ENCODE measurements around the gene SNED1.

SNED1 gene

GRCh38 chr2:240960309-240960970, 38.0 kb upstream of the SNED1 start:
- no peak for DNase-seq (ENCODE audit: low read depth in 2 of 2)

DNA sequence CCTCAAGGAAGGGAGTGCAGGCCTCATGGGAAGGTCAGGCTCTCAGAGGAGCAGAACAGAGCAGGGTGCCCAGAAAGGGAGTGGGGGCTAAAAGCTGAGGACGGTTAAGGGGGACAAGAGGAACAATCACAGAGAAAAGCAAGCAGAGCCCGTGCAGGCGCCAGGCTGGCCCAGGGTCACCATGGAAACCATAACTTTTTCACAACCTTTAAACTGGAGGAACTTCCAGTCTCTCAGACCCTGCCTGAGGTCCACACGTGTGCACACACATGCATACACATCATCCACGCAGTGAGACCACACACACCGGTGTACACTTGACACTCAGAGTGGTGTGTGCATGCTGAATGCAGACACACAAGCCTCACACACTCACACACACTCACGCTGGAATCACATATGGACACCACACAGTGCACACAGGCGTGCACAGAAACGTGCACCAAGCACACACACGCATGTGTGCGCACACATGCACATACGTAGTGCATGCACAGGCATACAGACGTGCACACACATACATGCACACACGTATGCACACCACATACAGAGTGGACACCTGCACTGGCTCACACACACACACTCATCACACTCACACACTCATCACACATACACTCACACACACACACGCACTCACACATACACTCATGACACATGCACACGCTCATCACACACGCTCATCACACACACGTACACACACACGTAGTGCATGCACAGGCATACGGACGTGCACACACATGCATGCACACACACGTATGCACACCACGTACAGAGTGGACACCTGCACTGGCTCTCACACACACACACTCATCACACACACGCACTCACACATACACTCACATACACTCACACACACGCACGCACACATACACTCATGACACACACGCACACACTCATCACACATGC, 37.2 kb upstream of the SNED1 start:
- no peak for DNase-seq (ENCODE audit: low read depth in 2 of 2)

DNA sequence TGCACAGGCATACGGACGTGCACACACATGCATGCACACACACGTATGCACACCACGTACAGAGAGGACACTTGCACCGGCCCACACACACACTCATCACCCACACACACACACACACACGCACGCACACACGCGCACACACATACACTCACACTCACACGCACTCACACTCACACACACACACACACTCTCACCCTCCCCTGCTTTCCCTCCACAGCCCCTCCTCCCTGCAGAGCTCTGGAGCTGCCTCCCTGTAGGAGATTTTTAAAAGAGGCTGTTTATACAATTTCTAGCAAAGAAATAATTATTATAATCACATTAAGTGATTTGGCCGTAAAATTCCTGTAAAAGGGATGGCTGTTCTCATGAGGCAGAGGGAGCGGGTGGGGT, 36.5 kb upstream of the SNED1 start:
- no peak for DNase-seq (ENCODE audit: low read depth in 2 of 2)

- DNase-seq (ENCODE audit: low read depth in 2 of 2), result no peak
These were observed 35.9 kb upstream of the SNED1 start for GRCh38 chr2:240962300-240963064.

DNA sequence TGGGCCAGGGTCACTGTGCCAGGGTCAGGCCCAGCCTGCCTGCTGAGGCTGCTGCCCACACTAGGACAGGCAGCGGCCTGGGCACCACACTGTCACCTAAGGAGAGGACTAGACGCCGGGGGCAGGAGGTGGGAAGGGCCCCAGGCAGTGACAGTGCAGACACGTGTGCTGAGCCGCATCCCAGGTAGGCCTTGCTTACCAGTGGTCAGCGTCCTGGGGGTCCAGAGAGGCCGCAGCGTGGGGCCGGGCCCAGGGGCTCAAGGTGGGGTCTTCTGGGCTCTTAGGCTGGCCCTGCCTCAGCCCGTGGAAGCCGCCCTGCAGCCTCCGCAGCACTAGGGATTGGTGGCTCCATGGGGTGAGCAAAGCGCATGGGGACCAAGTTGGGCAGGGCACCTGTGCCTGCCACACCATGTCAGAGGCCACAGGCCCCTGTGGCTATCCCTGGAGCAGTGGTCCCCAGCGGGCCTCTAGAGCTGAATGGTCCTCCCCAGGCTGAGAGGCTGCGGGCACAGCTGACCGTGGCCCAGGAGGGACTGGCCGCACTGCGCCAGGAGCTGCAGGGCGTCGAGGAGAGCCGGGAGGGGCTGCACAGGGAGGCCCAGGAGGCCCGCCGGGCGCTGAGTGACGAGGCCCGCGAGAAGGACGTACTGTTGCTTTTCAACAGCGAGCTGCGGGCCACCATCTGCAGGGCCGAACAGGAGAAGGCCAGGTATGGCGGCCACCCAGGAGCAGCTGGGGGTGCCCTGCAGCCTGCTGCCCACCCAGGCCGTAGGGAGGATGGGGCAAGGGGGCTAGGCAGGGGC, 35.2 kb upstream of the SNED1 start:
- DNase-seq (ENCODE audit: low read depth in 2 of 2), result no peak

- DNase-seq (ENCODE audit: low read depth in 2 of 2), result no peak
These were observed 34.3 kb upstream of the SNED1 start for GRCh38 chr2:240963868-240964703.

- DNase-seq (ENCODE audit: low read depth in 2 of 2), result no peak
These were observed 33.6 kb upstream of the SNED1 start for GRCh38 chr2:240964704-240965295.

DNA sequence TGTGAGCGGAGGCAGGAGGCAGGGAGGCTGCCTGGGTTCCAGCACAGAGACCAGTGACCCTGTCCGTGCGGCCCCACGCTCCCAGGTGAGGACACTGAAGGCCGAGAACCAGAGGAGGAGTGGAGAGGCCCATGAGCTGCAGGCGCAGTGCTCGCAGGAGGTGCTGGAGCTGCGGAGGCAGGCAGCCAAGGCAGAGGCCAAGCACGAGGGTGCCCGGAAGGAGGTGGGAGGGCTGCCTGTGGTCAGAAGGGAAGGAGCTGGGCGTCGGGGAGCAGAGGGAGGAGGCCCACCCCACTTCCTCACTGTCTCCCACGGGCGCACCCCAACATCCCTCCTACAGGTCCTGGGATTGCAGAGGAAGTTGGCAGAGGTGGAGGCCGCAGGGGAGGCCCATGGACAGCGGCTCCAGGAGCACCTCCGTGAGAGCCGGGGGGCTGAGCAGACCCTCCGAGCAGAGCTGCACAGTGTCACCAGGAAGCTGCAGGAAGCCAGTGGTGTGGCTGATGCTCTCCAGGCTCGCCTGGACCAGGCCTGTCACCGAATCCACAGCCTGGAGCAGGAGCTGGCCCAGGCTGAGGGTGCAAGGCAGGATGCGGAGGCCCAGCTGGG, 33.0 kb upstream of the SNED1 start:
- no peak for DNase-seq (ENCODE audit: low read depth in 2 of 2)

- no peak for DNase-seq (ENCODE audit: low read depth in 2 of 2)
These were observed 32.4 kb upstream of the SNED1 start for GRCh38 chr2:240965905-240966456.

DNA sequence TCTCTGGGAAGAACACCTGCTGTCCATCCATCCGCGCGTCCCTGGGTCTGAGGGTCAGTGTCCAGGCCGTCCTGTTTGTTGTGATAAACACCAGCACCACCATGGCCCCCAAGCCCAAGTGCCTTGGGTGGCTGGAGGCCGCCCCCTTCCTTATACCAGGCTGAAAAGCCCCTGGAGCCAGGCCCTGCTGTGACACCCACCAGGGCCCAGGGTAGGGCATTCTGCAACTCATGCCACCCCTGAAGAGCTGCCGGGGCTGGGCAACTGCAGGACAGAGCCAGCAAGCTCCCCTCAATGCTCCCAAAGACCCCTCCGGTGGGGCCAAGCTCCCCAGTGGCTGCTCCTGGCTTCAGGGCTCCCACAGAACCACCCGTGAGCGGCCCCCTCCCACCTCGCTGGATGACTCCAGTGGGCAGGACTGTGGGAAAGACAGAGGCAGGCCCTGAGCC, 31.9 kb upstream of the SNED1 start:
- DNase-seq (ENCODE audit: low read depth in 2 of 2), result no peak

- no peak for DNase-seq (ENCODE audit: low read depth in 2 of 2)
These were observed 31.3 kb upstream of the SNED1 start for GRCh38 chr2:240966906-240967680.

DNA sequence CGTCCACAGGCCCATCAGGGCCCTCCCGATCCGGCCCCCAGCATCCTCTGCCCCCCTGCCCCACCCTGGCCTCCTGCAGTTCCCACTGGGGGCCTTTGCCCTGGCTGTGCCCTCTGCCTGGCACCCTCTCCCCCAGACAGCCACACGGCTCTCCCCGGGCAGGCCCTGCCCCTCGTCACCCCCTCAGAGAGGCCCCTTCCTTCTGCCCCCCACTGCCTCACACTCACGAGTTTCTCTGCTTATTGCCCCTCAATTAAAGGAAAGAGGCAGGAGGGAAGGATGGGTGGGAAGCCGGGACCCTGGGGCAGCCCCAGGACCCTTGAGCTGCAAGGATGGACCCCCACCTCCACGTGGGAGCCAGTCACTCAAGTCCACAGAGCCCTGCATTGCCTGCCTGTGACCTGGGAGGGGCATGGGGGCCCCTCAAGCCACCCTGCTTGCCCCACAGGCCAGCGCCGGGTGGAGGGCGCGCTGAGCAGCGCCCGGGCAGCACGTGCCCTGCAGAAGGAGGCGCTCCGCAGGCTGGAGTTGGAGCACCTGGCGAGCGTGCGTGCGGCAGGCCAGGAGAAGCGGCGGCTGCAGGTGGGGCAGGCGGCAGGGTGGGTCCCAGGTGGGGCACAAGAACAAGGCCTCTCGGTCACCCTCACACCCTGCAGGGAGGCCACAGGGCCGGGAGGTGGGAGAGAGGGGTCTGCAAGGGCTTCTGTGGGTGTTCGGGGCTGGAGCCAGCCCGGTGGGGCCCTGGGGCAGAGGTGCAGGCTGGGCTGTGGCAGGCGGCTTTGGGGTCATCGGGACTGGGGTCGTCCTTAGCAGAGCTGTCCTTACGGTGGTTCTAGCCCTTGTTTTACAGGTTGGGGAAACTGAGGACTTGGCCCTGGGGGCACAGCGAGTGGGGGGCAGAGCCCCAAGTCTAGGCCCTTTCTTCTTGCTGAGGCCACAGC, 30.5 kb upstream of the SNED1 start:
- DNase-seq (ENCODE audit: low read depth in 2 of 2), result no peak

DNA sequence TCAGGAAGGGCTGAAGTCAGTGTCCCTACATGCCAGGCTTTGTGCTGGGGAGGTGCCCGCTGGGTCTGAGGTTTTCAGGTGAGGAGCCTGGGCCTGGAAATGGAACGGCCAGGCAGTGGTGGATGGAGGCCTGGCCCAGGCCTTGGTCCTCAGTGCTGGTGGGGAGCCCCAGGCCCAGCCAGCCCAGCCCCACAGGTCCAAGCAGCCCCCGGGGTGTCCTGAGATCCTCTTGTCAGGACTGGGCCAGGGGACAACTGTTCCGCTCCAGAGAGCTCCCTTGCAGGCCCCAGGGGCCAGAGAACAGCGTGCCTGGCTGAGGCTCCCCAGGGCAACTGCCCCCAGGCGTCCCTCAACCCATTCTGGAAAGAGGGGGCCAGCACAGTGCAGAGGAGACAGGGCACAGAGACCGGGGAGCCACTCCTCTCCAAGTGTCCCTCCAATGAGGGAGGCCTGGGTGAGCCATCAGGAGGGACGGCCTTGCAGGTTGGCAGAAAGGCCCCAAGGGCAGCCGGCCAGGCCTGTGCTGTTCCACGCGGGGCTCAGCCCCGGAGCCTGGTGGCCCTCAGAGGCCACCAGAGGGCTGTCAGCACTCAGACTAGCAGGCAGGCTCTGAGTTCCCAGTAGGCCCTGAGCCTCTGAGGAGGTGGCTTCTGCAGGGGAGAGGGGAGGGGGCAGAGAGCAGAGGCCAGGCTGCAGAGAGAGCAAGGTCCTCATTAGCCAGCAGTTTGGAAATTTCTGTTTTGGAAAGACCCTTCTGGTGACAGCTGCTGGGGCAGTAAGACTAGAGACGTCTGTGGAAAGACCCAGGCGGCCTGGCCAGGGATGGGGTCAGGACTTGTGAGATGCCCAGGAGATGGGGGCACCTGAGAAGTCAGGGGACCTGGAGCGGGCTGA, 29.4 kb upstream of the SNED1 start:
- DNase-seq (ENCODE audit: low read depth in 2 of 2), result no peak

DNA sequence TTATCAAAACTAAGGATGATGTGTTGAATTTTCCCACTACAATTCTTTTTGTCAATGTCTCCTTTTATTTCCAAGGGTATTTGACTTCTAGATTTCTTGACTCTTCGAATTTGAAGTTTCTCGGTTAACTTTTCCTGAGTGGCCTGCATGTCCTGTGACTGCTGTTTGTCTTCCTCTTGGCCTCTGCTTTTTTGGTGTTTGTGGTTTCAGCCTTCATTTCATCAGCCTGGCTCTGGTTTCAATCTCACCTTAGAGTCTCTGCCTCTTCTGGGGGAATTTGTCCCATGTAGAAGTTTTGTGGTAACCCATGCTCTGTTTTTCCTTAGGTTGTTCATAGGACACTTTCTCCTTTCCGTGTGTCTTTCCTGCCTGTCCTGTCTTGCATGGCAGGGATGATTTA, 28.3 kb upstream of the SNED1 start:
- no peak for DNase-seq (ENCODE audit: low read depth in 2 of 2)

- DNase-seq (ENCODE audit: low read depth in 2 of 2), result no peak
These were observed 27.6 kb upstream of the SNED1 start for GRCh38 chr2:240970816-240971215.

DNA sequence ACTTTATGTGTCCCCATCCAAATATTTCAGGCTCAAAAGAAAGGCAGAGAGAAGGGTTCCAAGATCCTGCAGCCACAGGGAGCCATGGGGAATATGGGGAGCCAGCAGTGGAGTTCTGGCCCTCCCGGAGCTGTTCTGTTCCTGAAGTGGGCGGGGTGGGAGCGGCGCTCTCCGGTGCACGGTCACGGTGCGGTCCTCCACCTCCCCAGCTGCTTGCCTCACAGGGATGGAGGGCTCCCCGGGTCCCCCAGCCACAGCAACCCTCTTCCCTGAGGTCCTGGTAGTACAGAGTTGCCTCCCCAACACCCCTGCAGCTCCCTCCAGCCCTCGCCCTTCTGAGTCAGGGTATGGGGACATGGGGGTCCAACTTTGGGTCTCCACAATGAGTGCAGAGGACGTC, 26.2 kb upstream of the SNED1 start:
- no peak for DNase-seq (ENCODE audit: low read depth in 2 of 2)

Data from fibroblast of skin of left biceps (primary cell).